ENCODE results near the gene ERCC8.

Gene ERCC8

DNA sequence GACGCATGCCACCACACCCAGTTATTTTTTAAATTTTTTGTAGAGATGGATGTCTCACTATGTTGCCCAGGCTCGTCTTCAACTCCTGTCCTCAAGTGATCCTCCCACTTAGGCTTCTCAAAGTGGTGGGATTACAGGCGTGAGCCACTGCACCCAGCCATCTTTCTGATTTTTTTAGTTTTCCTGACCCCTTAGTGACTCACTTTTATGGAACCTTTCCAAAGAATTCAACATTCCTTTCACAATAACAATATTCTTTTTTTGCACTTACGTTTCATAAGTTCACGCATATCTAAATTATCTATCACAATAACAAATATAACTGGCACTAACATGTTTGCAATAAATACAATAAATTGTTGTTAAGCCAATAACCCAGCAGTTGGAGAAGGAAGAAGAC is 109.3 kb downstream of the ERCC8 start:
- no peak for DNase-seq (ENCODE audit: low spot score)

DNA sequence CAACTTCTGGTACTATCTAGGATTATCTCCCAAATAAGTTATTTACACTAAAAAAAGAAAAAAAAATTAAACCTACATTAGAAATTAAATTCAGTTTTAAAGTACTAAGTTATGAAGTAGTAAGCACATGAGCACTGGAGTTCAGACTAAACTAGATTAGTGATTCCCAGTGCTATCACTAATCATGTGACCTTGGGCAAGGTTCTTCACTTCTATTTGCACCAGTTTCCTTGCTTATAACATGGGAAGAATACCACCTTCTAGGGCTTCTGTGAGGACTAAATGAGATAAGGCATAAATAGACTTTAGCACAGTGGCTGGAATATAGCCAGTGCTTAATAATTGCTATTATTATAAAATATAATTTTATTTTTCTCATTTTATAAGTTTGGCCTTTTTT is 111.3 kb downstream of the ERCC8 start:
- no peak for DNase-seq (ENCODE audit: low spot score)

DNA sequence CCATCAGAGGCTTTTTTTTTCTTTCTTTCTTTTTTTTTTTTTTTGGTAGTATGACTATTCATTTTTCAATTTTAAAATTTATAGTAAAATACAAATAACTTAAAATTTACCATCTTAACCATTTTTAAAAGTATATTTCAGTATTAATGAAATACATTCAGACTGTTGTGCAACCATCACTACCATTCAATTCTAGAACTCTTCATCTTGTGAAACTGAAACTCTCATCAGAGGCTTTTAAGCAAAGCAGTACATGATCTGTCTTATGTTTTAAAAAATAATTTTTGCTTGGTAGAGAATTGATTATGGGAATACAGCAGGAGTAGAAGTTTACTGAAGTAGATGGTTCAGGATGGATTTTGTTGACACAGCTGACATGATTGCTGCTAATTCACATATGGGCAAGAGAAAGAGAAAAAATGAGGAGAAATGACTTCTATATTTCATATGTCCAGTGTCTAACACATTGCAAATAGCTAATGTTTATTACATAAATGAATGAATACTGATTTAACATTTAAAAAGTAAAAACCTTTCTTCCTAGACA is 114.2 kb downstream of the ERCC8 start:
- no peak for DNase-seq (ENCODE audit: low spot score)

DNA sequence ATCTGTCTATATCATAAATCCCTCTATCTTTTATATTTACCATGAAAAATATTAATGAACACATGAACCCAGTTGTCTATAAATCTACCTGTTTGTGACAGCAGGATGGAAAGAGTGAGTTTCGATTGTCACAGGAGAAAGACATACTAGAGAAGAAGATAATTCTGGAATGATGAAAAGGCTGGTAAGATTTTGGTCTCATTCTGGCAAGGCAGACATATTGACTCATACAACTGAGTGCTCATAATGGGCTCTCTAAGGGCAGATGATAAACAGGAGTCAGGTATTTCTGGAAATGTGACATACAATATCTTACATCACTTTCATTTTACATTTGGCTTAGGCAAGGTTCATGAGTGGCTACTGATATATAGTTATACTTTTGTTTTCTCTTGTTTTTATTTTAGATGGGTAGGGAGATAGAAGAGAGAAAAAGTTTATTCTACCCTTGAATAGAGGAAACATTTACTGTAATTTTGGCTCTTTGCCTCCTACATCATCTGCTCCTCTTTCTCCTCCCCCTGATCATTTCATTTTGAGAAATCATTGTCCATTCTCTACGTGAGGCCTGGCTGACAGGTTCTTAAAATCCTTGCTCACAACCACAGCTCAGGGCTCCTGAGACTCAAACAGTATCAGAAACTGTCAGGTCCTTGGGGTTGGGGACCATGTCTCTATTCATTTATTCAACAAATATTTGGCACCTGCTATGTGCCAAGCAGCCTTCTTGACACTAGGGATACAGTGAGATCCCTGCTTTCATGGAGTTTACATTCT is 115.2 kb downstream of the ERCC8 start:
- DNase-seq (ENCODE audit: low spot score), result no peak

DNA sequence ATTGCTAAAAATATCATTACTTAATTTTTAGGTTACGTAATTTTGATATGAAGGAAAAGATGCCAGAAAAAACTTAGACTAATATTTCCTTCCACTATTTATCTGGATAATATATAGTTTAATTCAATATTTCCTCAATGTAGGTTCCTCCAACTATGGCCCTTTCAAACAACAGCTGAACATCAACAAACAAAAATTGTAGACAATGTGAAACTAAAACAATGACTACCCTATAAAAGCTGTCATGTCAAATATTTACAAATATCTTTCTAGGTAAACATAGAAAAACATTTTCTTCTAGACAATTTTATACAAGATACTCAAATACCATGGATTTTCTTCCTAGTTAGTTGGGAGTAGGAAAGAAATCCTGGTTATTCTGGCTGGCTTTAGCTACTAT is 117.7 kb downstream of the ERCC8 start:
- no peak for DNase-seq (ENCODE audit: low spot score)

DNA sequence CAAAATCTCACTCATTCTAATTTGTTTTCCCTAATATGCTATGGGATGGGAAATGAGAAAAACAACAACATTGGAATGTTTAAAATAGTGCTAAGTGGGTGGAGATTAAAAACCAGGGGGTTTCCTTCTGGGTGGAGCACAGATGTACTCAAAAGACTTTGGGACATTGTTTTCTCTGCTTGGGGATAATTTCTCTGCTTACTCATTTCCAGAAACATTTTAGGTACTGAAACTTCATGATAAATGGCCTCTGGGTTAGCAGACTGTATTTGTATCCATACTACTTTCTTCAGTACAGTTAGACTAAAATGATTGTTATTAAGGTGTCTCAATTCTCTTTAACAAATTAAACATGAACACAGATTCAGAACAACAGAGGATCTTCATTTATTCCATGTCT is 118.2 kb downstream of the ERCC8 start:
- DNase-seq (ENCODE audit: low spot score), result no peak
